GM23338 (cell line): ENCODE results near the gene HPRT1. TPM values are rescaled to one million over a fixed set of nuclear protein-coding genes. Genes with fewer than 3 reads are reported as not detected.

Experiments
- ATAC-seq: fragments of 200-7000 bp; cut with Tn5 transposase; 3 replicates; pipeline ENCODE4 v1.9.1; 2020
- DNase-seq: peaks from one replicate; pipeline ENCODE4 v3.0.0-alpha.2; 2015; ENCODE audit warnings: low spot score
- H2AFZ ChIP-seq: fragments of 200-600 bp; sonication (generic); 2 replicates; pipeline ENCODE4 v1.8.0; 2016; ENCODE audit warnings: antibody characterized with exemption, mild to moderate bottlenecking, moderate library complexity
- H3F3A ChIP-seq: fragments of 200-600 bp; sonication (generic); replicated peaks from 2 replicates; pipeline ENCODE4 v1.8.0; 2017; ENCODE audit warnings: antibody characterized with exemption, mixed run types, low read depth
- H3K27ac ChIP-seq: fragments of 200-600 bp; sonication (generic); 2 replicates; pipeline ENCODE4 v1.6.1; 2016; ENCODE audit warnings: low read depth
- H3K27me3 ChIP-seq: fragments of 200-600 bp; sonication (generic); 2 replicates; pipeline ENCODE4 v1.8.0; 2016; ENCODE audit warnings: mild to moderate bottlenecking, mixed run types, moderate library complexity; ENCODE audit not compliant: insufficient read depth
- H3K36me3 ChIP-seq: fragments of 200-600 bp; sonication (generic); 2 replicates; pipeline ENCODE4 v1.8.0; 2016; ENCODE audit warnings: mild to moderate bottlenecking; ENCODE audit not compliant: insufficient read depth
- H3K4me1 ChIP-seq: fragments of 200-600 bp; sonication (generic); 2 replicates; pipeline ENCODE4 v1.8.0; 2016; ENCODE audit warnings: mild to moderate bottlenecking, moderate library complexity; ENCODE audit not compliant: insufficient read depth
- H3K4me2 ChIP-seq: fragments of 200-600 bp; sonication (generic); 2 replicates; pipeline ENCODE4 v1.7.1; 2017; ENCODE audit warnings: mixed run types
- H3K4me3 ChIP-seq: fragments of 200-600 bp; sonication (generic); 2 replicates; pipeline ENCODE4 v1.6.1; 2016; ENCODE audit warnings: mixed run types
- H3K79me2 ChIP-seq: fragments of 200-600 bp; sonication (generic); replicated peaks from 2 replicates; pipeline ENCODE4 v1.8.0; 2017; ENCODE audit warnings: mild to moderate bottlenecking; ENCODE audit not compliant: insufficient read depth
- H3K9me2 ChIP-seq: fragments of 200-600 bp; sonication (generic); 2 replicates; pipeline ENCODE4 v1.8.0; 2017; ENCODE audit not compliant: insufficient read depth
- H4K20me1 ChIP-seq: fragments of 200-600 bp; sonication (generic); replicated peaks from 2 replicates; pipeline ENCODE4 v1.8.0; 2017; ENCODE audit warnings: mild to moderate bottlenecking; ENCODE audit not compliant: insufficient read depth
- H3K27ac Mint-ChIP-seq: 2 replicates; pipeline ENCODE4 v1.8.0; 2020; ENCODE audit warnings: inconsistent platforms, mild to moderate bottlenecking, moderate library complexity, mixed read lengths
- H3K27me3 Mint-ChIP-seq: 3 replicates; pipeline ENCODE4 v1.8.0; 2022; ENCODE audit warnings: low read depth, mild to moderate bottlenecking, moderate library complexity, mixed read lengths, inconsistent platforms; ENCODE audit not compliant: insufficient read depth, poor library complexity
- H3K36me3 Mint-ChIP-seq: 3 replicates; pipeline ENCODE4 v1.8.0; 2021; ENCODE audit warnings: low read depth, mild to moderate bottlenecking, inconsistent platforms, moderate library complexity, mixed read lengths
- H3K4me1 Mint-ChIP-seq: 3 replicates; pipeline ENCODE4 v1.8.0; 2020; ENCODE audit warnings: mild to moderate bottlenecking, inconsistent platforms, mixed read lengths
- H3K4me3 Mint-ChIP-seq: 3 replicates; pipeline ENCODE4 v1.8.0; 2021; ENCODE audit warnings: moderate library complexity, mild to moderate bottlenecking, inconsistent platforms, mixed read lengths
- H3K9me3 Mint-ChIP-seq: 3 replicates; pipeline ENCODE4 v1.8.0; 2020; ENCODE audit warnings: moderate library complexity, mild to moderate bottlenecking, inconsistent platforms, mixed read lengths
- NANOG ChIP-seq: IDR thresholded peaks from 2 replicates; pipeline ENCODE4 v1.6.1; 2016; ENCODE audit warnings: antibody characterized with exemption, borderline replicate concordance
- POLR2AphosphoS5 ChIP-seq: IDR thresholded peaks from 2 replicates; pipeline ENCODE4 v1.6.1; 2016; ENCODE audit warnings: antibody characterized with exemption, low read depth
- REST ChIP-seq: IDR thresholded peaks from one replicate; pipeline ENCODE4 v1.6.1; 2018; ENCODE audit warnings: antibody characterized with exemption; ENCODE audit not compliant: unreplicated experiment
- STAT1 ChIP-seq: IDR thresholded peaks from one replicate; pipeline ENCODE4 v1.6.1; 2016; ENCODE audit warnings: antibody characterized with exemption; ENCODE audit not compliant: unreplicated experiment
- polyA plus RNA-seq: library from polyadenylated mRNA; unstranded; fragments of >200 nt; fragmentation: Nextera tagmentation; extraction: Ambion mirVana; gene quantifications from 2 replicates; pipeline ENCODE4 v1.2.1, GENCODE V29; 2016
- total RNA-seq: library from RNA; depleted of rRNA; stranded (reverse); fragments of >200 nt; shearing (Covaris generic); gene quantifications from 2 replicates; pipeline ENCODE4 v1.2.3, GENCODE V29; 2014
- TF ChIP-seq, protein P1 (sequence below): fragments of 250-450 bp; sonication (Bioruptor Pico); IDR thresholded peaks from 2 replicates; pipeline ENCODE4 v1.5.0; 2020; ENCODE audit warnings: mild to moderate bottlenecking, moderate library complexity

HPRT1 gene
- total and polyA plus RNA-seq, 2 experiments from 2014 or later, result 27.0 to 79.4 TPM

DNA sequence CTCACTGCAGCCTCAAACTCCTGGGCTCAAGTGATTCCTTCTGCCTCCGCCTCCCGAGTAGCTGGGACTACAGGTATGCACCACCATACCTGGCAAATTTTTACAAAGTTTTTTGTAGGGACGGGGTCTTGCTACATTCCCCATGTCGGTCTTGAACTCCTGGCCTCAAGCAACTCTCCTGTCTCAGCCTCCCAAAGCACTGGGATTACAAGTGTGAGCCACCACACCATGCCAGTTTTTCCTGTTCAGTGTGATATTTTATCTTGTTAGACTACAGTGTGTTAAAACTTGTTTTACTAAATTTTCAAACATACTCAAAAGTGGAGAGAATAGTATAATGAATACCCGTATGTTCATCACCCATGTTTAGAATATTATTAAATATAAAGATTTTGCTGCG is 12.1 kb downstream of the HPRT1 start:
- H3K36me3 ChIP-seq, result no peaks in the 10 kb centered on the region
- no peak overlapping the region for H3K4me2 ChIP-seq
- H3K9me2 ChIP-seq, result no peaks in the 10 kb centered on the region
- peaks cover 18% of the 10 kb centered on the region; the same call in 2 of the 3 replicates for H3K36me3 Mint-ChIP-seq
- H3K4me1 Mint-ChIP-seq, result no peaks in the 10 kb centered on the region
- H3K9me3 Mint-ChIP-seq, result no peaks in the 10 kb centered on the region
- H2AFZ ChIP-seq, result no peak overlapping the region
- H3F3A ChIP-seq, result no peaks in the 10 kb centered on the region
- no peaks in the 10 kb centered on the region for H3K4me1 ChIP-seq
- no peak overlapping the region for H3K4me3 Mint-ChIP-seq
- no peak for TF ChIP-seq REST
- TF ChIP-seq NANOG, result no peak
- no peak for TF ChIP-seq STAT1
- no peak for TF ChIP-seq POLR2AphosphoS5
- TF ChIP-seq, protein P1, sequence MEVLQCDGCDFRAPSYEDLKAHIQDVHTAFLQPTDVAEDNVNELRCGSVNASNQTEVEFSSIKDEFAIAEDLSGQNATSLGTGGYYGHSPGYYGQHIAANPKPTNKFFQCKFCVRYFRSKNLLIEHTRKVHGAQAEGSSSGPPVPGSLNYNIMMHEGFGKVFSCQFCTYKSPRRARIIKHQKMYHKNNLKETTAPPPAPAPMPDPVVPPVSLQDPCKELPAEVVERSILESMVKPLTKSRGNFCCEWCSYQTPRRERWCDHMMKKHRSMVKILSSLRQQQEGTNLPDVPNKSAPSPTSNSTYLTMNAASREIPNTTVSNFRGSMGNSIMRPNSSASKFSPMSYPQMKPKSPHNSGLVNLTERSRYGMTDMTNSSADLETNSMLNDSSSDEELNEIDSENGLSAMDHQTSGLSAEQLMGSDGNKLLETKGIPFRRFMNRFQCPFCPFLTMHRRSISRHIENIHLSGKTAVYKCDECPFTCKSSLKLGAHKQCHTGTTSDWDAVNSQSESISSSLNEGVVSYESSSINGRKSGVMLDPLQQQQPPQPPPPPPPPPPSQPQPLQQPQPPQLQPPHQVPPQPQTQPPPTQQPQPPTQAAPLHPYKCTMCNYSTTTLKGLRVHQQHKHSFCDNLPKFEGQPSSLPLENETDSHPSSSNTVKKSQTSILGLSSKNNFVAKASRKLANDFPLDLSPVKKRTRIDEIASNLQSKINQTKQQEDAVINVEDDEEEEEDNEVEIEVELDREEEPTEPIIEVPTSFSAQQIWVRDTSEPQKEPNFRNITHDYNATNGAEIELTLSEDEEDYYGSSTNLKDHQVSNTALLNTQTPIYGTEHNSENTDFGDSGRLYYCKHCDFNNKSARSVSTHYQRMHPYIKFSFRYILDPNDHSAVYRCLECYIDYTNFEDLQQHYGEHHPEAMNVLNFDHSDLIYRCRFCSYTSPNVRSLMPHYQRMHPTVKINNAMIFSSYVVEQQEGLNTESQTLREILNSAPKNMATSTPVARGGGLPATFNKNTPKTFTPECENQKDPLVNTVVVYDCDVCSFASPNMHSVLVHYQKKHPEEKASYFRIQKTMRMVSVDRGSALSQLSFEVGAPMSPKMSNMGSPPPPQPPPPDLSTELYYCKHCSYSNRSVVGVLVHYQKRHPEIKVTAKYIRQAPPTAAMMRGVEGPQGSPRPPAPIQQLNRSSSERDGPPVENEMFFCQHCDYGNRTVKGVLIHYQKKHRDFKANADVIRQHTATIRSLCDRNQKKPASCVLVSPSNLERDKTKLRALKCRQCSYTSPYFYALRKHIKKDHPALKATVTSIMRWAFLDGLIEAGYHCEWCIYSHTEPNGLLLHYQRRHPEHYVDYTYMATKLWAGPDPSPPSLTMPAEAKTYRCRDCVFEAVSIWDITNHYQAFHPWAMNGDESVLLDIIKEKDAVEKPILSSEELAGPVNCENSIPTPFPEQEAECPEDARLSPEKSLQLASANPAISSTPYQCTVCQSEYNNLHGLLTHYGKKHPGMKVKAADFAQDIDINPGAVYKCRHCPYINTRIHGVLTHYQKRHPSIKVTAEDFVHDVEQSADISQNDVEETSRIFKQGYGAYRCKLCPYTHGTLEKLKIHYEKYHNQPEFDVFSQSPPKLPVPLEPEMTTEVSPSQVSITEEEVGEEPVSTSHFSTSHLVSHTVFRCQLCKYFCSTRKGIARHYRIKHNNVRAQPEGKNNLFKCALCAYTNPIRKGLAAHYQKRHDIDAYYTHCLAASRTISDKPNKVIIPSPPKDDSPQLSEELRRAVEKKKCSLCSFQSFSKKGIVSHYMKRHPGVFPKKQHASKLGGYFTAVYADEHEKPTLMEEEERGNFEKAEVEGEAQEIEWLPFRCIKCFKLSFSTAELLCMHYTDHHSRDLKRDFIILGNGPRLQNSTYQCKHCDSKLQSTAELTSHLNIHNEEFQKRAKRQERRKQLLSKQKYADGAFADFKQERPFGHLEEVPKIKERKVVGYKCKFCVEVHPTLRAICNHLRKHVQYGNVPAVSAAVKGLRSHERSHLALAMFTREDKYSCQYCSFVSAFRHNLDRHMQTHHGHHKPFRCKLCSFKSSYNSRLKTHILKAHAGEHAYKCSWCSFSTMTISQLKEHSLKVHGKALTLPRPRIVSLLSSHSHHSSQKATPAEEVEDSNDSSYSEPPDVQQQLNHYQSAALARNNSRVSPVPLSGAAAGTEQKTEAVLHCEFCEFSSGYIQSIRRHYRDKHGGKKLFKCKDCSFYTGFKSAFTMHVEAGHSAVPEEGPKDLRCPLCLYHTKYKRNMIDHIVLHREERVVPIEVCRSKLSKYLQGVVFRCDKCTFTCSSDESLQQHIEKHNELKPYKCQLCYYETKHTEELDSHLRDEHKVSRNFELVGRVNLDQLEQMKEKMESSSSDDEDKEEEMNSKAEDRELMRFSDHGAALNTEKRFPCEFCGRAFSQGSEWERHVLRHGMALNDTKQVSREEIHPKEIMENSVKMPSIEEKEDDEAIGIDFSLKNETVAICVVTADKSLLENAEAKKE (CRISPR knock-in tag), result no peak
- ATAC-seq (no peak), DNase-seq (no peak)
- H3K27me3 Mint-ChIP-seq, result peaks cover 3% of the 10 kb centered on the region
- no peaks in the 10 kb centered on the region for H3K27me3 ChIP-seq
- H3K4me3 ChIP-seq, result no peak overlapping the region
- no peak overlapping the region for H3K27ac ChIP-seq
- no peaks in the 10 kb centered on the region for H4K20me1 ChIP-seq
- no peak overlapping the region for H3K27ac Mint-ChIP-seq
- peaks cover 41% of the 10 kb centered on the region for H3K79me2 ChIP-seq
